GM18870 (cell line): Measurements from ENCODE around the gene DLL4.

ENCODE experiments used
- ATAC-seq: cut with Tn5 transposase; IDR thresholded peaks from one replicate; pipeline ENCODE4 v1.9.1; 2021; ENCODE audit warnings: moderate library complexity; ENCODE audit not compliant: unreplicated experiment

The DLL4 gene

DNA sequence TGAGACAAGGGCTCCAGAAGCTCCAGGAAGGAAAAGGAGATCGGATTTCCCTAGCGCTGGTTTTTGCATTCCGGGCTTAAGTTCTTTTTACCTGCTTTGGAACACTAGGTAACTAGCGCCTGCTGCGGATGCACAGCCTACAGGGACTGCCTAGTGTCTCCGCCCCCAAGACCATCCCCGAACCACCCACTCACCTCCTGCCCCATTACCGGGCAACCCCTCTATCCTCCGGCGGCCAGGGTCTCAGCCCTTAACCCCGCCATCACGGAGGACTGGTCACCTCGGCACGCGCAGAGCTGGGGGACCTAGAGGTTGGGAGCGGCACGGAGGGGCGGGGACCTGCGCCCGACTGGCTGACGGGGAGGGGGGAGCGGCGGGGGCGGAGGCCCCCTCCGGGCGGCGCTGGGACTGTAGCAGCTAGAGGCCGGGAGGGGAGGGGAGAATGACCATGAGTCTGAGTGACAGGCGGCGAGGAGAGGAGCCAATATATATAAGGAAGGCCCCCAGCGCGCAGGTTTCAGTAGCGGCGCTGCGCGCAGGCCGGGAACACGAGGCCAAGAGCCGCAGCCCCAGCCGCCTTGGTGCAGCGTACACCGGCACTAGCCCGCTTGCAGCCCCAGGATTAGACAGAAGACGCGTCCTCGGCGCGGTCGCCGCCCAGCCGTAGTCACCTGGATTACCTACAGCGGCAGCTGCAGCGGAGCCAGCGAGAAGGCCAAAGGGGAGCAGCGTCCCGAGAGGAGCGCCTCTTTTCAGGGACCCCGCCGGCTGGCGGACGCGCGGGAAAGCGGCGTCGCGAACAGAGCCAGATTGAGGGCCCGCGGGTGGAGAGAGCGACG, at the start of gene DLL4:
TSS of gene DLL4 (plus strand) at position 520 of the 839 bp plus-strand sequence. CDS start 329 bp downstream, outside the sequence.
- no peak for ATAC-seq

DNA sequence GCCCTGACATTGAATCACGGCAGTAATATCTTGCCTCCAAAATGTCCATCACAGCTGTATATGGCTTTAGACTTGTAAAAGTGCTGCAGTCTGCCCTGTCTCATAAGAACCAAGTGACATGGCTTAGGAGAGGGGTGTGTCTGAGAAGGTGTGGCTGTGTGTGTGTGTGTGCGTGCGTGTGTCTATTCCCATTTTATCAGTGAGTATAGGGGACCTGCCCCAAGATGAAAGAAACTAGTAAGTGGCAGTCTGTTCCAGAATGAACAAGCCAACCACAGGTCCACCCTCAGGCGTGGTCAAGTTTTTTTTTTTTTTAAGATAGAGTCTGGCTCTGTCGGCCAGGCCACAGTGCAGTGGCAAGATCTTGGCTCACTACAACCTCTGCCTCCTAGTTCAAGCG, 49.5 kb upstream of the DLL4 start:
- ATAC-seq = no peak

DNA sequence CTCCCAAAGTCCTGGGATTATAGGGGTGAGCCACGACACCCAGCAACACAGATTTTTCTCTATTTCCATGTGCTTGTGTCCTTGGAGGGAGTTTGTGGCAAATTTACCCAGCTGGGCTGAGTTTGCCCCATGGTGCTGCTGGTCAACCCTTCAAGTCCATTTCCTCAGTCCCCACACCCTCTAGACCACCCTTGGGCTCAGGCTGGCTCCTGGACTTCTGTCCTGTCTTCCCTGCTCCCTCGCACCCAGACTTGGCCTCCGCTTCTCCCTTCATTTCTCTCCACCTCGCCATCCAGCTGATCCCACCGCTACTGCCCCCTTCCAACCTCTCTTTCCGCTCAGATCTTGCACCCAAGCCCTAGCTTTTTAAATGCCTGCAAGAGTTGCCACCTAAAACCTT, 47.8 kb upstream of the DLL4 start:
- ATAC-seq = no peak

DNA sequence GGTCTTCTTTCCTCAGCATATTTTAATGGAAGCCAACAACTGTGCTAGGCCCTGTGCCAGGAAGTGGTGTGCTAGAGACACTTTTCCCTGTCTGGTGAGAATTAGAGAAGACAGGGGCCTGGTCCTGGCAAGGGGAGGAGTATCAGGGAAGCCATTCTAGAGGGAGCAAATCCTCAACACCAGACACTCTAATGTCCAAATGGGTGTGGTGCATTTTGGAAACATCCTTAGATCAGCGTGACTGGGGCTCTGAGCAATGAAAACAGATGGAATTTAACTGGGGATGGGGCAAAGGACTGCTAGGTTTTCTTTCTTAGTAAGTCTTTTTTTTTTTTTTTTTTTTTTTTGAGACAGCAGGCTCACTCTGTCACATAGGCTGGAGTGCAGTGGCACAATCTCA, 42.6 kb upstream of the DLL4 start:
- ATAC-seq = no peak

DNA sequence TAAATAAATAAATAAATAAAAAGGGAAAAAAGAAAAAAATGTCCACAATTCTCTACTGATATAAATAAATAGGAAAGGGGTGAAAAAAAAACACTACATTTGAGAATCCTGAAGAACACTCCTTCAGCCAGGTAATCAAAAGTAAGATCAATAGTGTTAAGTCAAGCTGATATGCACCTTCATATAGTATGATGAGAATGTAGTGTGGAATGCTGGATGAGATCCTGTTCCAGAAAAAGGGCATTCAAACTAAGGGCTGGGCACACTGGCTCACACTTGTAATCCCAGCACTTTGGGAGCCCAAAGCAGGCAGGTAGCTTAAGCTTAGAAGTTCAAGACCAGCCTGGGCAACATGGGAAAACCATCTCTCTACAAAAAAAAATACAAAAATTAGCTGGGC, 40.0 kb upstream of the DLL4 start:
- no peak for ATAC-seq

DNA sequence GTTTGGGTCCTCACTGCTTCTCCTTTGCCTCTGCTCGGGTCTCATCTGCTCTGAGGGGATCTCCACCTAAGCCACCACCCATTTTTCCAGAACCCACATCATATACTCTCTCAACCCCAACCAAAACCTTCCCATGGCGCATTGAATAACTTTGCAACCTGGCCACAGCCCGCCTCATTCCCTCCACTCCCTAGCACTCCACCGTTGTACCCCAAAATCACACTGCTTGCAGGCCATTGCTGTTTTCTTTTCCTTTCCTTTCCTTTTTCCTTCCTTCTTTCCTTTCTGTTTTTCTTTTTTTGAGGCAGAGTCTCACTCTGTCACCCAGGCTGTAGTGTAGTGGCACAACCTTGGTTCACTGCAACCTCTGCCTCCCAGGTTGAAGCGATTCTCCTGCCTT, 38.0 kb upstream of the DLL4 start:
- no peak for ATAC-seq

DNA sequence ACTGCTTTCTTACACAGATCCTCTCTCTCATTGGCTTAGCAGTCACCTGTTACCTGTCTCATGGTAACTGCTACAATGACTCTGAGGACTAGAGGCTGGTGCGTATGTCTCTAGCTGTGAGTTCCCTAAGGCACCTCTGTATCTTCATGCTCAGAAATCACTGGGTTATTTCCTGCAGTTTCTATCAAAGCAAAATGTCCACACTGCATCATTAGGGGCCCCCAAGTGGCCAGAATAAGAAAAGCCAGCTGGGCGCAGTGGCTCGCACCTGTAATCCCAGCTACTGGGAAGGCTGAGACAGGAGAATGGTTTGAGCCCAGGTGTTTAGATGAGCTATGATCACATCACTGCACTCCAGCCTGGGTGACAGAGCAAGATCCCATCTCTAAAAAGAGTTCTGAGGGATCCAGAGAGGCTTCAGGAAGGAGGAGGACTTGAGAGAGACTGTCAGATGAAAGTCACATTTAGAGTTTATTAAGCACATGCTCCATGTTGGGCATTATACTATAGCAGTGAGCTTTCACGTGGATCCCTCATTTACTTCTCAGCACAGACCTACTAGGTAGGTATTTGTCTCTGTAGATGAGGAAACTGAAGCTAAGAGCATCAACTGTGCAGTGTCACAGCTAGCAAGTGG, 37.2 kb upstream of the DLL4 start:
- no peak for ATAC-seq

DNA sequence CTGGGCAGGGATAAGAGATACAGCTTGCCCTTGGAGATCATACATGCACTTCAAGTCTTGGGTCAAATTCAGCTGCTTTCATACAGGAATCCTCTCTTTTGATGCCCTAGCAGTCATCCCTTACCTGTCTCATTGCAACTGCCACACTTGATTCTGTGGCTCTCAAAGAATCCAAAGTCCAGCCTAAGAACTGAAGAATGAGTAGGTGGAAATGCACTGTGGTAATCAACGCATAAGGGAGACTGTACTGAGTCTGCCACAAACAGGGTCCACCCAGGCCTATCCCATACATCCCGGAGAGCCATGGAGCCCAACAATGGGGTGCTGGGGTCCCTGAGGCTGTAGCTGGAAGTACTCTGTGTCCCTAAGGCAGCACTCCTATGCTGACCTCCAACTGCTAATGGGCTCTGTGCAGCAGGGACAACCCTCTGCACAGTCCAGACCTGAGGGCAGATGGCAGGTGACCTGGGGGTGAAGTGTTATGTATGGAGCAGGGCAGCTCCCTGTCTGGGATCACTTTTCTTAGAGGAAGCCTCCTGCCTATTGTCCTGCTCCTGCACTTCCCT, 36.6 kb upstream of the DLL4 start:
- no peak for ATAC-seq

DNA sequence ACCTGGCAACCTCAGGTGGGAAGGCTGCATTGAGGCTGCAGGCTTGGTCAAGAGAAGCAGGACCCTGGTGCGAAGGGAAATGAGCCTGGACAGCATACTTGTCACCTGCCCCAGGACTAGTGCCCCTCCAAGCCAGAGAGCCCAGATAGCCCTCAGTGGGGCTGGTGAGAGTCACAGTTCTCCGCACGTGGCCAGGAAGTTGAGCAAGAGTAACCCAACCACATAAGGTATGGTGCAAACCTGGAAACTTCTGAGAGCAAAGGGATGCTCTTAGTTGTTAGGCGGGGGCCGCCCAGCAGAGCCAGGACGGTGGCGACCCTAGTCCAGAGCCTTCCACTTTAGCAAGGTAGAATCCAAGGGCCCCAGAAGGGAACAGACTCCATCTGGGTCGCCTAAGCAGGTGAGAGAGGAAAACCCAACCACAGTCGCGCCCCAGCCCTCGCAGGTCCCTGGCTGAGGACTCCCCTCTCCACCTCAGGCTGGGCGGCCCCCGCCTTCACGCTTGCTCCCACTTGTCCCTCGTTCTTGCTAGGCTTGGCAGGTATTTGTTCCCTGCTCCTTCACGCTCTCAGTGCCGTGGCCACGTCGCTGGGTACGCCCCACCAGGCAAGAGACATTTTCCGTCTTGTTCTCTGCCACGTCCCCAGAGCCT, 36.0 kb upstream of the DLL4 start:
- ATAC-seq = no peak

DNA sequence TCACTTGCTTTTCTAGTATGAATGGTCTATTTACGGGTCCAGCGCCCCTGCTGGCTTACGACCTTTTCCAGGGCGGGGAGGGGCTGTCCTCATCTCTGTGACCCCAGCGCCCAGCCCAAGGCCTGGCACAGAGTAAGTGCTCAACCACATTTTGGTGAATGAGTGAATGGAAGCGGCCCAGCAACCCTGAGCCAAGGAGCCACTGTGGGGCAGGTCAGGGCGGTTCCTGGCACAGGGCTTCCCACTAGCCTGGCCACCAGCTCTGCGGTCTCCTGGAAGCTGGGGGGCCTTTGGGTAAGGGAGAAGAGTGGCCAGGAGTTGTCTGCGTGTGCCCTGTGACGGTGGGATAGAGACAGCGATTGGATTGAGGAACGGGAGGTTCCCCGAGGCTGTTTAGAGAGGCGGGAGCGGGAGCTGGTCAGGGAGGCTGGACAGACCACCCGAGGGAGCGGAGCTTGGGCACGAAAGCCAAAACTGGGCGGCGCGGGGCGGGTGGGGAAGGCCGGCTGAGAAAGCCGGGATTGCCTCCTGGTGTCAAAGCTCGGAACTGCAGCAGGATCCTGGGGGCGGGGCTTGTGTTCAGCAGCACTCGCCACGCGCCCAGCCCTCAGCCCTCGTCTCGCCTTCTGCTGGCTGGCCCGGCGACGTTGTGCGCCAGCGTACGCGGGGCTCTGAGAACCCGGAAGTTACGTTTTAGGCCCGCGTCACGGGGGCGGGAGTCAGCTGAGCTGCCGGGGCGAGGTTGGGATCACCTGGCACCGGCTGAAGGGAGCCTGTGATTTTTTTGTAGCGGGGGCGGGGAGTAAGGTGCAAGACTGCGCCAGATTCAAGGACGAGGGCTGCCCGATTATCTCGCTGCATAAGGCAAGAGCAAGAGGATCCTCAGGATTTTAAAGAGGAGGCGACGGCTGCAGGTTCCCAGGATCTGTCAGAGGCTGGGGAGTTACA, 35.1 kb upstream of the DLL4 start, which contains the start of gene VPS18:
TSS of gene VPS18 (plus strand) at position 718 of the 948 bp plus-strand sequence. CDS start 319 bp downstream, outside the sequence.
- peak; percentile 71 for ATAC-seq

DNA sequence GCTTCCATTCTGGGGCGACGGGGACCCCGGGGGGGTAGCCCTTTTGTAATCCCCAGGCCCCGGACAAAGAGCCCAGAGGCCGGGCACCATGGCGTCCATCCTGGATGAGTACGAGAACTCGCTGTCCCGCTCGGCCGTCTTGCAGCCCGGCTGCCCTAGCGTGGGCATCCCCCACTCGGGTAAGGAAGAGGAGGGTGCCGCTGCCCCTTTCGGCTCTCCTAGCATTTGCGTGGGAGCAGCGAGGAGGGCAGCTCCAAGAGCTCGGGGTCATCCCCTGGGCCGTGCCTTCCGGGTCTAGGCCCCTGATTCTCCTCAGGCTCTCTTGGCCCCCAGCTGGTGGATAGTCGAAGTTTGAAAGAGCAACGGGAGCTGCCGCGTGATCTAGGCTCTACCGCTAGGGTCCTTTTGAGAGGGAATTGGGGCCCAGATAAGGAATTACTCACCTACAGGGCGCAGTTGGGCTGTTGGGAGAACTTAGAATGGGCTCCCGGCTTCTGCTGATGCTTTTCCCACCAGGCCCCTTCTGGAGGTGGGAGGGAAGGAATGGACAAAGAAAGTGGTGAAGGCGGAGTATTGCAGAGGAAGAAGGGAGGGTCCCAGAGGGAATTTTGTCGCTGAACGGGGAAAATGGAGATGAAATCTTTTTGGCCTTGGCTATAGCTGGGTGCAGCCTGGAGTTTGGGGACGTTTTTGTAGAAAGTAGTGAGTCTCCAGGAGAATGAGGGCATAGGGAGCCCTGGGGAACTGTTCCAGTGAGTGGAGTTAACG, 34.3 kb upstream of the DLL4 start:
- ATAC-seq = no peak

DNA sequence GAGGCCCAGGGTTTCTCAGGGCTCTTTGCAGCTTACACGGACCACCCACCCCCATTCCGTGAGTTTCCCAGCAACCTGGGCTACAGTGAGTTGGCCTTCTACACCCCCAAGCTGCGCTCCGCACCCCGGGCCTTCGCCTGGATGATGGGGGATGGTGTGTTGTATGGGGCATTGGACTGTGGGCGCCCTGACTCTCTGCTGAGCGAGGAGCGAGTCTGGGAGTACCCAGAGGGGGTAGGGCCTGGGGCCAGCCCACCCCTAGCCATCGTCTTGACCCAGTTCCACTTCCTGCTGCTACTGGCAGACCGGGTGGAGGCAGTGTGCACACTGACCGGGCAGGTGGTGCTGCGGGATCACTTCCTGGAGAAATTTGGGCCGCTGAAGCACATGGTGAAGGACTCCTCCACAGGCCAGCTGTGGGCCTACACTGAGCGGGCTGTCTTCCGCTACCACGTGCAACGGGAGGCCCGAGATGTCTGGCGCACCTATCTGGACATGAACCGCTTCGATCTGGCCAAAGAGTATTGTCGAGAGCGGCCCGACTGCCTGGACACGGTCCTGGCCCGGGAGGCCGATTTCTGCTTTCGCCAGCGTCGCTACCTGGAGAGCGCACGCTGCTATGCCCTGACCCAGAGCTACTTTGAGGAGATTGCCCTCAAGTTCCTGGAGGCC, 29.5 kb upstream of the DLL4 start:
- no peak for ATAC-seq

DNA sequence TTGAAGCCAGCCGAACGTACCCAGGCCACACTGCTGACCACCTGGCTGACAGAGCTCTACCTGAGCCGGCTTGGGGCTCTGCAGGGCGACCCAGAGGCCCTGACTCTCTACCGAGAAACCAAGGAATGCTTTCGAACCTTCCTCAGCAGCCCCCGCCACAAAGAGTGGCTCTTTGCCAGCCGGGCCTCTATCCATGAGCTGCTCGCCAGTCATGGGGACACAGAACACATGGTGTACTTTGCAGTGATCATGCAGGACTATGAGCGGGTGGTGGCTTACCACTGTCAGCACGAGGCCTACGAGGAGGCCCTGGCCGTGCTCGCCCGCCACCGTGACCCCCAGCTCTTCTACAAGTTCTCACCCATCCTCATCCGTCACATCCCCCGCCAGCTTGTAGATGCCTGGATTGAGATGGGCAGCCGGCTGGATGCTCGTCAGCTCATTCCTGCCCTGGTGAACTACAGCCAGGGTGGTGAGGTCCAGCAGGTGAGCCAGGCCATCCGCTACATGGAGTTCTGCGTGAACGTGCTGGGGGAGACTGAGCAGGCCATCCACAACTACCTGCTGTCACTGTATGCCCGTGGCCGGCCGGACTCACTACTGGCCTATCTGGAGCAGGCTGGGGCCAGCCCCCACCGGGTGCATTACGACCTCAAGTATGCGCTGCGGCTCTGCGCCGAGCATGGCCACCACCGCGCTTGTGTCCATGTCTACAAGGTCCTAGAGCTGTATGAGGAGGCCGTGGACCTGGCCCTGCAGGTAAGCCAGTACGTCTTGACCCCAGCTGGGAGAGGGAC, 28.7 kb upstream of the DLL4 start:
- no peak for ATAC-seq

DNA sequence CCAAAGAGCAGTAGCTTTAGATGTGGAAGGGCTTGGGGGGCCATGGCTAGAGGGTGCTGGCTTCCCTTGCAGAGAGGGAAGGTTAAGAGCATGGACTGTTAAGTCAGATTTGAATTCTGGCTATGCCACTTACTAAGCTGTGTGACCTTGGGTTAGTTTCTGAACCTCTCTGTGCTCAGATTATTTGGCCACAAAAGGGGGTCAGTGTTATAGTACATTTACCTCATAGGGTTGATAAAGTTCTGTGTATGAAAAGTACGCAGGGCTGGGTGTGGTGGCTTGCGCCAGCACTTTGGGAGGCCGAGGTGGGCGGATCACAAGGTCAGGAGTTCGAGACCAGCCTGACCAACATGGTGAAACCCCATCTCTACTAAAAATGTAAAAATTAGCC, 28.1 kb upstream of the DLL4 start:
- ATAC-seq = no peak

DNA sequence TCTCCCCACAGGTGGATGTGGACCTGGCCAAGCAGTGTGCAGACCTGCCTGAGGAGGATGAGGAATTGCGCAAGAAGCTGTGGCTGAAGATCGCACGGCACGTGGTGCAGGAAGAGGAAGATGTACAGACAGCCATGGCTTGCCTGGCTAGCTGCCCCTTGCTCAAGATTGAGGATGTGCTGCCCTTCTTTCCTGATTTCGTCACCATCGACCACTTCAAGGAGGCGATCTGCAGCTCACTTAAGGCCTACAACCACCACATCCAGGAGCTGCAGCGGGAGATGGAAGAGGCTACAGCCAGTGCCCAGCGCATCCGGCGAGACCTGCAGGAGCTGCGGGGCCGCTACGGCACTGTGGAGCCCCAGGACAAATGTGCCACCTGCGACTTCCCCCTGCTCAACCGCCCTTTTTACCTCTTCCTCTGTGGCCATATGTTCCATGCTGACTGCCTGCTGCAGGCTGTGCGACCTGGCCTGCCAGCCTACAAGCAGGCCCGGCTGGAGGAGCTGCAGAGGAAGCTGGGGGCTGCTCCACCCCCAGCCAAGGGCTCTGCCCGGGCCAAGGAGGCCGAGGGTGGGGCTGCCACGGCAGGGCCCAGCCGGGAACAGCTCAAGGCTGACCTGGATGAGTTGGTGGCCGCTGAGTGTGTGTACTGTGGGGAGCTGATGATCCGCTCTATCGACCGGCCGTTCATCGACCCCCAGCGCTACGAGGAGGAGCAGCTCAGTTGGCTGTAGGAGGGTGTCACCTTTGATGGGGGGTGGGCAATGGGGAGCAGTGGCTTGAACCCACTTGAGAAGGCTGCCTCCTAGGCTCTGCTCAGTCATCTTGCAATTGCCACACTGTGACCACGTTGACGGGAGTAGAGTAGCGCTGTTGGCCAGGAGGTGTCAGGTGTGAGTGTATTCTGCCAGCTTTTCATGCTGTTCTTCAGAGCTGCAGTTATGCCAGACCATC, 26.3 kb upstream of the DLL4 start:
- no peak for ATAC-seq

DNA sequence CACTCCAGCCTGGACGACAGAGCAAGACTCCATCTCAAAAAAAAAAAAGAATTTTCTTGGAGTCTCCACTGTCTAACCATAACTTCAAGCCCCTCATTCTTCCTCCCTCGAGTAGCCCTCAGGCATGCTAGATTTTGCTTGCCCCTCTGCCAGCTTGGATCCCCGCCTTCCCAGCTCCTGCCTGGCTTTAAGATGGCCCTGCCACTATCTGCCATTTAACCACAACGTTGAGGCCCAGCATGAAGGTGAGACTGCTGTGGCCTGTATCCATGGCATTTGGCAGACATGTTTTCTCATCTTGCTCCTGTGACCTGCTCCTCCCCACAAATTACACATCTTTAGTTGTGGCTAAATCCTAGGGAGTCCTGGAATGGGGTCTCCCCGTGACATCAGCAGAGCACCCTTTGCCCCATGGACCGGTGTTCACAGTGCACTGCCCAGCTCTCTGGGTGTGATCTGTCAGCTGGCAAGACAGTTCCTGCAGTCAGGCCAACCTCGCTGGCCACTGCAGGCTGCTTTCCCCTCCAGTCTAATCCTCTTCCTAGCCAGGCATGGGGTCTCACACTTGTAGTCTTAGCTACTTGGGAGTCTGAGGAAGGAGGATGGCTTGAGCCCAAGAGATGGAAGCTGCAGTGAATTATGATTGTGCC, 24.5 kb upstream of the DLL4 start:
- ATAC-seq = no peak
